HG02938 (cell line): ENCODE results near the gene EIF1.

Experiments
- ATAC-seq: cut with Tn5 transposase; IDR thresholded peaks from one replicate; pipeline ENCODE4 v1.9.1; 2021; ENCODE audit warnings: mild to moderate bottlenecking, moderate library complexity; ENCODE audit not compliant: unreplicated experiment

EIF1 gene

GRCh38 chr17:41734139-41734948 is 45.7 kb downstream of the EIF1 start, which contains the start of gene HAP1:
Gene HAP1, minus strand, starts transcription at chr17:41734643. Its CDS starts 9 bp downstream, at chr17:41734634.
- no peak for ATAC-seq

GRCh38 chr17:41734949-41735313 is 46.2 kb downstream of the EIF1 start:
- ATAC-seq, result no peak

- ATAC-seq, result no peak
Measured at GRCh38 chr17:41735744-41736143, 47.1 kb downstream of the EIF1 start.

GRCh38 chr17:41736983-41737679 is 48.4 kb downstream of the EIF1 start:
- ATAC-seq, result no peak

GRCh38 chr17:41737680-41738023 is 49.0 kb downstream of the EIF1 start:
- ATAC-seq, result no peak

- ATAC-seq, result no peak
Measured at GRCh38 chr17:41738077-41738800, 49.6 kb downstream of the EIF1 start.

GRCh38 chr17:41738801-41739112 is 50.1 kb downstream of the EIF1 start:
- ATAC-seq, result no peak

GRCh38 chr17:41739661-41740352 is 51.1 kb downstream of the EIF1 start:
- ATAC-seq, result no peak

- no peak for ATAC-seq
Measured at GRCh38 chr17:41740506-41740905, 51.8 kb downstream of the EIF1 start.

GRCh38 chr17:41741709-41742108 is 53.0 kb downstream of the EIF1 start:
- no peak for ATAC-seq
